KOPT-K1 (cell line): ENCODE data around the gene METTL22.
A peak's percentile ranks its signal among the peaks of the same experiment; 100 is the strongest.
"Not testable (repeated sequence)": the region's sequence is repeated elsewhere in the genome, so short reads cannot be mapped to it uniquely, and the experiment has no call there.

Experiments
- H3K27ac ChIP-seq: fragments of 200-600 bp; sonication (generic); 2 replicates; pipeline ENCODE4 v1.5.1; 2016; ENCODE audit warnings: antibody characterized with exemption, mild to moderate bottlenecking, low read depth, low read length; ENCODE audit not compliant: poor library complexity, severe bottlenecking
- H3K36me3 ChIP-seq: fragments of 200-600 bp; sonication (generic); 2 replicates; pipeline ENCODE4 v1.5.1; 2017; ENCODE audit warnings: antibody characterized with exemption, mild to moderate bottlenecking, low read length, moderate library complexity; ENCODE audit not compliant: insufficient read depth
- H3K9me3 ChIP-seq: fragments of 200-600 bp; sonication (generic); 2 replicates; pipeline ENCODE4 v1.5.1; 2017; ENCODE audit warnings: antibody characterized with exemption, low read length, mild to moderate bottlenecking; ENCODE audit not compliant: insufficient read depth, poor library complexity, severe bottlenecking

Gene METTL22

GRCh38 chr16:8639694-8640093 is 18.2 kb downstream of the METTL22 start:
- Histone ChIP-seq H3K27ac (no peak overlapping the region), H3K9me3 (no peaks in the 10 kb centered on the region), H3K36me3 (peaks cover 94% of the 10 kb centered on the region)

- peaks cover 94% of the 10 kb centered on the region for H3K36me3 ChIP-seq
Observed at GRCh38 chr16:8641671-8642070, 20.2 kb downstream of the METTL22 start.

GRCh38 chr16:8642146-8642545 is 20.6 kb downstream of the METTL22 start:
- peaks cover 94% of the 10 kb centered on the region for H3K36me3 ChIP-seq
- H3K27ac ChIP-seq = no peak overlapping the region
- H3K9me3 ChIP-seq = no peaks in the 10 kb centered on the region

More at GRCh38 chr16:8641671-8642070, 20.2 kb downstream of the METTL22 start:
- Histone ChIP-seq H3K27ac (no peak overlapping the region), H3K9me3 (no peaks in the 10 kb centered on the region)

GRCh38 chr16:8644211-8645140 is 23.0 kb downstream of the METTL22 start:
- Histone ChIP-seq H3K36me3 (peaks cover 93% of the 10 kb centered on the region), H3K27ac (peak overlapping the region; percentile 41), H3K9me3 (no peaks in the 10 kb centered on the region)

GRCh38 chr16:8645141-8645521 is 23.6 kb downstream of the METTL22 start:
- Histone ChIP-seq H3K27ac (peak overlapping the region; percentile 41), H3K9me3 (no peaks in the 10 kb centered on the region), H3K36me3 (peaks cover 93% of the 10 kb centered on the region)

GRCh38 chr16:8645831-8646230 is 24.3 kb downstream of the METTL22 start:
- peaks cover 91% of the 10 kb centered on the region for H3K36me3 ChIP-seq
- H3K27ac ChIP-seq = no peak overlapping the region
- no peaks in the 10 kb centered on the region for H3K9me3 ChIP-seq

- no peak overlapping the region for H3K27ac ChIP-seq
- H3K9me3 ChIP-seq = no peaks in the 10 kb centered on the region
- peaks cover 85% of the 10 kb centered on the region for H3K36me3 ChIP-seq
Observed at GRCh38 chr16:8646326-8647053, 25.0 kb downstream of the METTL22 start.

GRCh38 chr16:8647721-8648318 is 26.3 kb downstream of the METTL22 start:
- H3K9me3 ChIP-seq = no peaks in the 10 kb centered on the region
- H3K27ac ChIP-seq = no peak overlapping the region
- H3K36me3 ChIP-seq = peaks cover 72% of the 10 kb centered on the region

GRCh38 chr16:8648877-8649276 is 27.4 kb downstream of the METTL22 start:
- Histone ChIP-seq H3K9me3 (no peaks in the 10 kb centered on the region), H3K36me3 (peaks cover 61% of the 10 kb centered on the region), H3K27ac (no peak overlapping the region)

GRCh38 chr16:8649829-8650554 is 28.5 kb downstream of the METTL22 start:
- Histone ChIP-seq H3K36me3 (peaks cover 50% of the 10 kb centered on the region), H3K9me3 (no peaks in the 10 kb centered on the region), H3K27ac (no peak overlapping the region)

GRCh38 chr16:8651958-8652357 is 30.5 kb downstream of the METTL22 start:
- H3K36me3 ChIP-seq = peaks cover 31% of the 10 kb centered on the region
- H3K27ac ChIP-seq, H3K9me3 ChIP-seq: not testable (repeated sequence)

- H3K36me3 ChIP-seq = no peaks in the 10 kb centered on the region
- H3K9me3 ChIP-seq = no peaks in the 10 kb centered on the region
- H3K27ac ChIP-seq = no peak overlapping the region
Observed at GRCh38 chr16:8655184-8655717, 33.8 kb downstream of the METTL22 start.

- Histone ChIP-seq H3K36me3 (no peaks in the 10 kb centered on the region), H3K9me3 (no peaks in the 10 kb centered on the region), H3K27ac (no peak overlapping the region)
Observed at GRCh38 chr16:8656376-8656775, 34.9 kb downstream of the METTL22 start.

GRCh38 chr16:8660841-8661301 is 39.4 kb downstream of the METTL22 start:
- no peaks in the 10 kb centered on the region for H3K36me3 ChIP-seq
- H3K27ac ChIP-seq = no peak overlapping the region
- H3K9me3 ChIP-seq = no peaks in the 10 kb centered on the region
